Spleen (tissue), 3 donors: ENCODE measurements around the gene LIG4.
"Not testable (repeated sequence)": the region's sequence is repeated elsewhere in the genome, so short reads cannot be mapped to it uniquely, and the experiment has no call there.

Source experiments
- POLR2A ChIP-seq, 3 donors: fragments of 450-650 bp; IDR thresholded peaks; one replicate each; pipeline ENCODE4 v1.5.1; 2017; ENCODE audit warnings: antibody characterized with exemption in 3 of 3, mild to moderate bottlenecking in 1 of 3
- POLR2AphosphoS5 ChIP-seq, 3 donors: sonication (generic); formaldehyde crosslinking; IDR thresholded peaks; one replicate each; pipeline ENCODE4 v1.5.1; 2017; ENCODE audit warnings: antibody characterized with exemption in 3 of 3

DNA sequence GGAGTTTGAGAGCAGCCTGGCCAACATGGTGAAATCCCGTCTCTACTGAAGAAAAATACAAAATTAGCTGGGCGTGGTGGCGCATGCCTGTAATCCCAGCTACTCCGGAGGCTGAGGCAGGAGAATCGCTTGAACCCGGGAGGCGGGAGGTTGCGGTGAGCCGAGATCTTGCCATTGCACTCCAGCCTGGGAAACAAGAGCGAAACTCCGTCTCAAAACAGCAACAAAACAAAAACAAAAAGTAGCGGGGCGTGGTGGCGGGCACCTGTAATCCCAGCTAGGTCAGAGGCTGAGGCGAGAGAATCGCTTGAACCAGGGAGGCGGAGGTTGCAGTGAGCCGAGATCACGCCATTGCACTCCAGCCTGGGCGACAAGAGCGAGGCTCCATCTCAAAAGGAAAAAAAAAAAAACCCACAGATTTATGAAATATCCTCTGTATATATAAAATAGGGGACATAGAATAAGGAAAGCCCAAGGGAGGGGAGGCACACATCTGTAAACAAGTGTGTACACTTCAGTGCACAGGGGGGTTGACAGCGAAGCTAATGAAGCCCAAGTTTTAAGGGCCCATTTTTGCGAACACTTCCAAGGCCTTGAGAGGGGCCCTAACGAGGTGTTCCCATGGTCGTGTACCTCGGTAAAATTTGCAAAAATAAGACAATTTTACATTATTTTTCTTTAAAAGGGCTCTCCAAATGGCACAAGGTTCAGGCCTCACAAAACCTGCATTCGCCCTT lies 2.1 kb upstream of the LIG4 start:
- TF ChIP-seq POLR2A, POLR2AphosphoS5 (IDR thresholded peaks at IDR 0.05): not testable (repeated sequence)
